D721Med (cell line): ENCODE results near the gene HOXB3.

Source experiments
- DNase-seq: peaks from one replicate; pipeline ENCODE4 v3.0.0; 2011; ENCODE audit warnings: low spot score; ENCODE audit not compliant: insufficient read length
- FAIRE-seq: peaks from 2 replicates; lab custom pipeline; 2011; peaks lifted over from hg19 to GRCh38; lab: Jason Lieb, UNC
- CTCF ChIP-seq: IDR thresholded peaks from 2 replicates; pipeline ENCODE4 v1.5.1; 2012; ENCODE audit warnings: mild to moderate bottlenecking, control low read depth; ENCODE audit not compliant: insufficient read depth; ENCODE audit errors: missing control alignments

HOXB3 gene

GRCh38 chr17:48530208-48530886 is 59.7 kb downstream of the HOXB3 start:
- FAIRE-seq (no peak), DNase-seq (no peak)
- TF ChIP-seq CTCF = no peak

GRCh38 chr17:48529683-48530009 is 60.4 kb downstream of the HOXB3 start:
- FAIRE-seq (no peak), DNase-seq (no peak)
- TF ChIP-seq CTCF = no peak

GRCh38 chr17:48528936-48529682 is 60.9 kb downstream of the HOXB3 start:
- FAIRE-seq (no peak), DNase-seq (no peak)
- no peak for TF ChIP-seq CTCF

GRCh38 chr17:48528153-48528935 is 61.7 kb downstream of the HOXB3 start:
- FAIRE-seq = no peak
- DNase-seq = no peak
- no peak for TF ChIP-seq CTCF

- FAIRE-seq (no peak), DNase-seq (no peak)
- no peak for TF ChIP-seq CTCF
Measured at GRCh38 chr17:48527547-48527932, 62.5 kb downstream of the HOXB3 start.

GRCh38 chr17:48526608-48527546 is 63.2 kb downstream of the HOXB3 start:
- FAIRE-seq = no peak
- DNase-seq = no peak
- TF ChIP-seq CTCF = no peak
